RWPE2 (cell line): ENCODE results near the gene CYP4F3.
"Not testable (repeated sequence)": the region's sequence is repeated elsewhere in the genome, so short reads cannot be mapped to it uniquely, and the experiment has no call there.

ENCODE experiments used
- ATAC-seq: fragments of 200-7000 bp; cut with Tn5 transposase; 3 replicates; pipeline ENCODE4 v1.9.1; 2021; ENCODE audit warnings: low read depth
- DNase-seq: peaks from one replicate; pipeline ENCODE4 v3.0.0-alpha.2; 2020; ENCODE audit warnings: low spot score
- H3K27ac ChIP-seq: fragments of 450-650 bp; 2 replicates; pipeline ENCODE4 v1.5.1; 2017; ENCODE audit warnings: mild to moderate bottlenecking; ENCODE audit not compliant: poor library complexity, severe bottlenecking
- H3K27me3 ChIP-seq: fragments of 250-450 bp; sonication (Bioruptor Pico); 2 replicates; pipeline ENCODE4 v1.5.1; 2021; ENCODE audit warnings: mild to moderate bottlenecking, moderate library complexity; ENCODE audit not compliant: insufficient read depth, poor library complexity, severe bottlenecking
- H3K36me3 ChIP-seq: fragments of 250-450 bp; sonication (Bioruptor Pico); 2 replicates; pipeline ENCODE4 v1.5.1; 2020; ENCODE audit warnings: low read depth, mild to moderate bottlenecking, moderate library complexity
- H3K4me1 ChIP-seq: fragments of 250-450 bp; sonication (Bioruptor Pico); 2 replicates; pipeline ENCODE4 v1.5.1; 2021; ENCODE audit warnings: mild to moderate bottlenecking, moderate library complexity; ENCODE audit not compliant: insufficient read depth, poor library complexity, severe bottlenecking
- H3K4me3 ChIP-seq: fragments of 250-450 bp; sonication (Bioruptor Pico); 2 replicates; pipeline ENCODE4 v1.5.1; 2021; ENCODE audit warnings: mild to moderate bottlenecking, moderate library complexity; ENCODE audit not compliant: severe bottlenecking
- H3K9me3 ChIP-seq: fragments of 250-450 bp; sonication (Bioruptor Pico); 2 replicates; pipeline ENCODE4 v1.5.1; 2021; ENCODE audit warnings: mild to moderate bottlenecking, moderate library complexity; ENCODE audit not compliant: severe bottlenecking
- CTCF ChIP-seq: fragments of 450-650 bp; IDR thresholded peaks from one replicate; pipeline ENCODE4 v1.5.1; 2017; ENCODE audit warnings: mild to moderate bottlenecking, moderate library complexity; ENCODE audit not compliant: poor library complexity, severe bottlenecking

Gene CYP4F3

GRCh38 chr19:15675560-15675959 lies 34.9 kb downstream of the CYP4F3 start:
- Histone ChIP-seq H3K27ac (no peak overlapping the region), H3K9me3 (no peaks in the 10 kb centered on the region), H3K4me1 (no peaks in the 10 kb centered on the region), H3K4me3 (no peak overlapping the region), H3K27me3 (no peaks in the 10 kb centered on the region), H3K36me3 (no peaks in the 10 kb centered on the region)
- no peak for TF ChIP-seq CTCF
- DNase-seq (no peak), ATAC-seq (no peak)

- Histone ChIP-seq H3K27me3 (no peaks in the 10 kb centered on the region), H3K4me3 (no peak overlapping the region), H3K27ac (no peak overlapping the region), H3K4me1 (no peaks in the 10 kb centered on the region), H3K36me3 (no peaks in the 10 kb centered on the region), H3K9me3 (no peaks in the 10 kb centered on the region)
- ATAC-seq (no peak), DNase-seq (no peak)
- no peak for TF ChIP-seq CTCF
Measured at GRCh38 chr19:15679089-15679488, 38.4 kb downstream of the CYP4F3 start.

GRCh38 chr19:15679865-15680264 lies 39.2 kb downstream of the CYP4F3 start:
- not testable (repeated sequence) for ATAC-seq, H3K9me3 ChIP-seq, H3K36me3 ChIP-seq, H3K27me3 ChIP-seq, H3K4me3 ChIP-seq, H3K4me1 ChIP-seq, H3K27ac ChIP-seq, DNase-seq

GRCh38 chr19:15680478-15681322 lies 40.0 kb downstream of the CYP4F3 start:
- Histone ChIP-seq H3K4me1 (no peaks in the 10 kb centered on the region), H3K36me3 (no peaks in the 10 kb centered on the region)

GRCh38 chr19:15683411-15683810 lies 42.7 kb downstream of the CYP4F3 start:
- no peaks in the 10 kb centered on the region for H3K36me3 ChIP-seq
- TF ChIP-seq CTCF, result no peak
- no peak overlapping the region for H3K27ac ChIP-seq
- H3K27me3 ChIP-seq, result no peaks in the 10 kb centered on the region
- no peak for DNase-seq
- H3K9me3 ChIP-seq, result no peaks in the 10 kb centered on the region
- H3K4me1 ChIP-seq, result no peaks in the 10 kb centered on the region
- no peak for ATAC-seq
- no peak overlapping the region for H3K4me3 ChIP-seq

More at GRCh38 chr19:15680478-15681322, 40.0 kb downstream of the CYP4F3 start:
- Histone ChIP-seq H3K4me3 (no peak overlapping the region), H3K27ac (no peak overlapping the region), H3K27me3 (no peaks in the 10 kb centered on the region), H3K9me3 (no peaks in the 10 kb centered on the region)
- TF ChIP-seq CTCF, result no peak
- ATAC-seq (no peak), DNase-seq (no peak)
